Measurements from ENCODE around the gene KNG1.

KNG1 gene

DNA sequence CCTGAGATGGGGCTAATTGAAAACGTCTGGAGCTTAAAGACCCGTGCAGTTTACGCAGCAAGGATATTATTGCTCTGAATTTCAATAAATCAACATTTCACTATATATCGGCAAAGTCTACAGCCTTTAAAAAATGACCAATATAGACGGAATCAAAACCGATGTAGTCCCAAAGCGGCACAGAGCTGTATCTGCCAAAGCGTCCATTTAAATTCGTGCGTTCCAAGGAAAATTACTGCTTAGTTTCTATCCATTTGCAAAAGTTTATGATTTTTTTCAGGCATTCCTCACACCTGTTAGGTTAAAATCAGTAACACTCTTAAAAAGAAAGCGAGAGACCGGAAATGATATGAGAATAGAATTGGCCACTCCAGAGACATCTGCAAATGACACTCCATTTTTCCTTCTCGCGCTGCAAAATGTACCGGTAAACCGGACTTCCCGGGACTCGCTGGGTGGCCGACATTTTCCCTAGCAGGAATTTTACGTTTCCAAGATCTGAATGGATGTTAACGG is 65.4 kb downstream of the KNG1 start:
- peak; percentile 57 for DNase-seq

DNA sequence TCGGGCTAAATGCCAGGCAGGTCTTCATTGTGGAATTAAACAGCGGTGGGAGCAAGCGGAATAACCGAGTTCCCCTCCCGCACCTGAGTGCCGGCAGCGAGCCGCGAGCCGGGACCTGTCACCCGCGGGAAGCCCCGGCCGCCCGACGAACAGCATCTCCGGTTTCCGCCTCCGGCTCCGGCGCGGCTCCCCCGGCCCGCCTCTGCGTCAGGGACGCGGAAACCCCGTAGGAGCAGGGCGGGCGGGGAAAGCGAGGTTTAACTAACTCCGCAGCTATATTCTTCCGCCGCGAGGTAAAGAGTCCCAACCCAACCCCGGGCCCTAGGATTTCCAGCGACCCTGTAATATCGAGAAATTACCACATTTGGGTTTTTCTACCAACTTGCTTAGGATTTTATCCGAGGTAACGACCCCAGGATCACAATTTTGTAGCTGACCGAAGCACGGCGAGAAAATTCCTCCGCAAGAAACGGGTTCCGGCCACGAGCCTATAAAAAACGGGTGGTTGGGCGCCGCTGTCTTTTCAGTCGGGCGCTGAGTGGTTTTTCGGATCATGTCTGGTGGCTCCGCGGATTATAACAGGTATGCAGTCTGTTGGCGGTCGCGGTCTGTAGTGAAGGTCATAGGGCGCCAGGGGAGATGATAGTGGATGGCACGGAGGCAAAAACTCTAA is 66.0 kb downstream of the KNG1 start, which contains the start of gene EIF4A2:
Gene EIF4A2, plus strand, starts transcription at position 520 of the 673 bp plus-strand sequence. Its CDS starts 34 bp downstream, at position 554.
- peak; percentile 94 for DNase-seq

DNA sequence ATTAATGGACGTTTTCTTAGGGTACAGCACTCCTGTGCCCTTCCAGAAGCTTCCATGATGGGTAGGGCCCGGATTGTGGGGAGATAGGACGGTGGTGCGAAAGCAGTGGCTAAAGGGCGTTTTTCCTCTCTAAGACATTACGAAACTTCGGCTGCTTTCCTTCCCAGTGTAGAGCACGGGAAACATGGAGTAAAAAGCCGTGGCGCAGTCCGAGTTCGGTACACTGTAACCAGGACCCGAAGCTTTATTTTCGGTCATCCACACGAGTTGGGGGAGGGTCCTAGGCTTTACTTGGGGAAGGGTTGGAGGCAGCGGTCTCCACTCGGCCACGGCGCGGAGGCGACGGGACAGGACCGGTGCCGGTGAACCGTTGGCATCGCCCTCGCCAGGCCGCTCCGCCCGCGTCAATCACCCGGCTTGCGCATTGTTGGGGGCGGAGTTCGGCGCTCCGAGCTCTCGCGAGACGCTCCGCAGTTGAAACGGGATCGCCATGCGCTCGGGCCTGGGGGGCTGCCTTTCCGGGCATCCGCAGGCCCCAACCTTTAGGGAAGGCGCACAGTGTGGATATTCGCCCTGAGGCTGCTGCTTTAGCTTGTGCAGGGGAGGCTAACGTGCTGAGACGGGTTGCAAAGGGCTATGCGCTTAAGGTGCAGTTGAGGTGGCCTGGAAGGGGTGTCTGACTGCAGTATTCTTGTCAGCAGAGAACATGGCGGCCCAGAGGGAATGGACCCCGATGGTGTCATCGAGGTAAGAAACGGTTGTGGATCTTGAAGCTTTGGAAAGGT is 66.8 kb downstream of the KNG1 start:
- DNase-seq = peak; percentile 49

DNA sequence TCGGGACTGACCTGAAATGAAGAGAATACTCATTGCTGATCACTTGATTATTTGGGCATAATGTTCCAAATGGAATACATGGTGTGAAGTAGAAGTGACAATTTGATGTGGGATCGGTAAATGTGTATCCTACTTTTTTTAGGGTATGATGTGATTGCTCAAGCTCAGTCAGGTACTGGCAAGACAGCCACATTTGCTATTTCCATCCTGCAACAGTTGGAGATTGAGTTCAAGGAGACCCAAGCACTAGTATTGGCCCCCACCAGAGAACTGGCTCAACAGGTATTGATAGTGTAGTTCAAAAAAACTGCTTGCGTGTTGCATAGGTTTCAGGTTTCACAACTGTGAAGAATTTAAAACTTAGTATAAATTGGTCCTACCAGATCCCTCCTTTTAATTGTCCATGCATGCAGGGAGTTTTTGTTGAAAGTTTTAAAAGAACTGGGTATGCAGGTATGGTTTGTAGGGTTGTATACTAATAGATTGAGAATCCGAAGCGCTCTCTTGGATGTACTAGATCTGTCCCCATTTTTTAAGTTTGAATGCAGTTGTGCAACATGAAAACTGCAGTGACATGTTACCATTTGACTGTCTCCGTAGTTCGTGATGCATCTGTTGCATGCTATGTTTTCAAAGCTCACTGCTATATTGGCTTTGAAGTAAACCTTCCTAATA is 67.8 kb downstream of the KNG1 start:
- no peak for DNase-seq

DNA sequence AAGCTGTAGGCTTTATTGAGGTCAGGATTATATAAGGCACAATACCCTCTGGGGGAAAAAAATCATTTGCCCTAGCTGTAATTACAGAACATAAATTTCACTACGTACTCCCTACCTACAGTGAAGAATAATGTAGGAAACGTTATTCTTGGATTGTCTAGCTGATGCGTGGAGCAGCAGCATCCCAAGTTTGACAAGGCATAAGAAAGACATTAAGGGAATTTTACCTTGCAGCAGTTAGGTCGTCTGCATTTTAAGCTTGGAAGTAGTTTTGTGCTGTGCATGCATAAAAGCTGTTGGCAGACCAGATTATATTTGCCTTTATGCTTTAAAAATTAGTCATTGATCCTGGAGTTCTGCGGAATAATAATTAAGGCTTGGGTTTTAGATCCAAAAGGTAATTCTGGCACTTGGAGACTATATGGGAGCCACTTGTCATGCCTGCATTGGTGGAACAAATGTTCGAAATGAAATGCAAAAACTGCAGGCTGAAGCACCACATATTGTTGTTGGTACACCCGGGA is 68.4 kb downstream of the KNG1 start:
- DNase-seq = no peak

DNA sequence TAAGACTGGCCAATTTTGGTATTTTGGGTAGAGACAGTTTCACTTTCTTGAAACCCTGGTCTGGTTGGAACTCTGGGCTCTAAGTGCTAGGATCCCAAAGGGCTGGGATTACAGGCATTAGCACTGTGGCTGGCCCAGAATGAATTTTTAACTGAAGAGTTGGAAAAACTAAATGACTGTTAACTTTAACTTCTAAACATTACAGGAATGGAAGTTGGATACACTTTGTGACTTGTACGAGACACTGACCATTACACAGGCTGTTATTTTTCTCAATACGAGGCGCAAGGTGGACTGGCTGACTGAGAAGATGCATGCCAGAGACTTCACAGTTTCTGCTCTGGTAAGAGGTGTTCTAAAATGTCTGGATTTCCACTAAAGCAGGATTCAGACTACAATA is 69.8 kb downstream of the KNG1 start:
- no peak for DNase-seq

DNA sequence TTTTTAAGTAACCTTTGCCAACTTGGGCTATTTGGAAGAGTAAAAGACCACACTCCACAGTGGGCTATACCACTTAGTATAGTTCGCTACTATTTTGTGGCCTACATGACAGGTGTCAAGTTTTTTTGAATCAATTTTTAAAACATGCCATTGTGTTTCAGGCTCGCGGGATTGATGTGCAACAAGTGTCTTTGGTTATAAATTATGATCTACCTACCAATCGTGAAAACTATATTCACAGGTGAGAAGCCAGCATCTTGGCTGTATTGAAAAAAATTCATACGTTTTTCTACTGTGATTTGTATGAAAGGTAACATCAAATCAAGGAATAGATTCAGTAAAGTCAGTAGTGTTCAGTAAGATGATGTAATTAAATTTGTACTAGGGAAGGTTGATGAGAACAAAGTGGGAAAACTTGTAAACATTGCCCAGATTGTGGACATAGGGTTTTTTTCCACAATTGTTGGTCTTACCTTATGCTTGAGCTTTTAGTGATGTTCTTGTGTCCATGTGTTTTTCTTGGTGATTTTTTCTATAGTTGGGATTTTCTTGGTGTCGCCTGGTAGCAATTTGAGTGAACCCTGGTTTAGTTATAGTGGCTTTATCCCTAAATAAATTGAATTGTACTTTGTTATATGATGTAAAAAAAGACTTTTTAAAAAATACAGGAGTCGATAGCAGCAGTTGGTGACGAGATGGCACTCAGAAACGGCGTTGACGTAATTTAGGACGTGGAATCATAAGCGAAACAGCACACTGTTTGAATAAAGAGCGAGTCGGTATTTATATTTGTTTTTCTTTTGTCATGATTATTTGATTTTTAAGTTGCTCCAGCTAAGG is 70.7 kb downstream of the KNG1 start:
- DNase-seq = no peak

DNA sequence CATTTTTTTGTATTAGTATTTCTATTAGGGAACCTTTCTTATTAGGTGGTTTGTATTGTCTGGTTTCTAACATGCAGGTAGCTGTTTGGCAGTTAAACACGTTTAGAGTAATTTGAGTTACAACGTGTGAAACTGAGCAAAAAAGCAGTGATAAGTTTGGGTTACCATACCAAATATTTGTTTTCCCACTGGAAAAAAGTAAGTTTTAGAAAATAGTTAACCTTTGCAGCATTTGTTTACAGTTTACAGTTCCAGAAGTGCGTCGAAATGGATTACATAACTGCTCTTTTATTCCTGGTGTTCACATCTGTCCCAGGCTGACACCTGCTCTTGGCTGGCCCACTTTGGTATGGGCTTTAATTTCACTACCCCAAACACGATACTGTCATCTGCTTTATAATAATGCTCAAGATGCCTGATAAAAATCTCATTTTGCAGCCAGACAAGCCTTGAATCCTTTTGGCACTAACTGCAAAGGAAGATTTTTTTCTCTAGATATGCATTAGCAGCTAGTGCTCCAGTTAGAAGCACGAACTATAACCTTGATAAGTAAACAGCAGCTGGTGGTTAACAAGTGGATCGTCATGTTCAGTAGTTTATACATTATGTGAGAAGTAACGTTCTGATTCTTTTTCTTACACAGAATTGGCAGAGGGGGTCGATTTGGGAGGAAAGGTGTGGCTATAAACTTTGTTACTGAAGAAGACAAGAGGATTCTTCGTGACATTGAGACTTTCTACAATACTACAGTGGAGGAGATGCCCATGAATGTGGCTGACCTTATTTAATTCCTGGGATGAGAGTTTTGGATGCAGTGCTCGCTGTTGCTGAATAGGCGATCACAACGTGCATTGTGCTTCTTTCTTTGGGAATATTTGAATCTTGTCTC is 71.6 kb downstream of the KNG1 start:
- no peak for DNase-seq

DNA sequence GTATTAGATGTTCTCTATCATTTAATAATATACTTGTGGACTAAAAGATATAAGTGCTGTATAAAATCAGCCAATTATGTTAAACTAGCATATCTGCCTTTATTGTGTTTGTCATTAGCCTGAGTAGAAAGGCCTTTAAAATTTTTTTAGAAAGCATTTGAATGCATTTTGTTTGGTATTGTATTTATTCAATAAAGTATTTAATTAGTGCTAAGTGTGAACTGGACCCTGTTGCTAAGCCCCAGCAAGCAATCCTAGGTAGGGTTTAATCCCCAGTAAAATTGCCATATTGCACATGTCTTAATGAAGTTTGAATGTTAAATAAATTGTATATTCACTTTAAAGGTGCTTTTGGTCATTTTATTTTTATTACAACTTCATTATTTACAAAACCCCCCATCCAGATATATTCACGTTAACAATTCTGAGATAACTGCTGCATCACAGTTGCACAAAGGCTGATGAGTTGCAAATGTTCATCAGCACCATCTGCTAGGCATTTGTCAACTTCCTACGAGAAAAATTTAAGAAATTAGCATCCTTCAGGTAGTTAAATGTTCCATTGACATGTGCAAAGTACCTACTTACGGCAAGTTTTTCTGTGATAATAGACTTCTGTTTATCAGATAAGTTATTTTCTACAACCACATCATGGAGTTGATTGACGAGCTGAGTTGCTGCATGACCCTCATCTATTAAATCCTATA is 72.5 kb downstream of the KNG1 start:
- no peak for DNase-seq

DNA sequence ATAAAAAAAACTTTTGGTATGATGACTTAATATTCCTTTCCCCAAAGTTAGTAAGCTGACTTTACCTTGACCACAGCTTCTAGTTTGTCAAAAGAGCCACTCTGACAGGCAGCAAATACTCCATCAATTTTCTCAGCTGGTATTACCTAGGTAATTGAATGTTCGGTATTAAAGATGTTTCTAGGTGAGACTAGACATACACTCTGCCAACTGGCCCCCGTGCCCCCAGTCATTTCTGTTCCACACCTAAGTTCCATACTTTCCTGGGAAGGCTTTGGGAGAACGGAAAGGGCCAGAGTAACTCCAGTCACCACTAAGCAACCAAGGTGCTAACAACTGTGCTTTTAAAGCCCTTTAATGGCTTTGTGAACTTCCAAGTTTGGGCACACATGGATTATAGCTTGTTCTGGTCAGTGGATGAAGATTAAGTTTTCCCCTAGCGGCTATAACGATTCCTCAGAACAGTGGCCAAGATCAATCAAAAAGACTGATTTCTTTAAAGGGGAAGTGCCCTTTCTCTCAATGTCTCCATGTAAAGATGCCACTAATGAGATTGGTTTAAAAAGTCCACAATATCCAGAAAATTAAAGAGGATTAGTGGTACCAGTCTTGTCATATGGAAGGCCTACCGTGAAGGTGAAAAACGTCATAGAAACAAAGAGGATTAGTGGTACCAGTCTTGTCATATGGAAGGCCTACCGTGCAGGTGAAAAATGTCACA is 73.3 kb downstream of the KNG1 start:
- DNase-seq = no peak
